ENCODE measurements around the gene HIVEP1.

Gene HIVEP1

DNA sequence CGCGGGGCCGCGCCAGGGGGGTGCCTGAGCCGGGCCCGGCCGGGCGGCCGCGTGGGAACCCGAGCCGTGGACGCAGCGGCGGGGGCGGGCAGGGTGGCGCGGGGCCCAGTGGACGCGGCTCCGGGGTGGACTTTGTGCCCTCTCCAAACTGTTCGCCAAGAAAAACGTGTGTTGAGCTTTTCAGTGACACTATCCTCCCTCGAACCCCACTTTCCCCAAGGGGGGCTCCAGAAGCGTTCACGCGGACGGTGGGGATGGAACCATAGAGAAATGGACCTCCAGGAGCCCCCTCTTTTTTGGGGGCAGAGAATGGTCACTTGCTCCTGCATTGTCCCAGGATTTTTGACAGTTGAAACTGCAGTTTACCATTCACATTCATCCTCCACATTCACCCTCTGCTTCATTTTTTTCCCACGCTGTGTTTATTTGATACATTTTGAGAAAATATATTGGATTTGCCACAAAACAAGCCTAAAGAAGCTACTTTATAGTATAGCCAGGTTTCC is 2.9 kb upstream of the HIVEP1 start:
- Histone ChIP-seq H3K27ac (ENCODE audit: low read depth, low read length) (peak overlapping the region; percentile 94), H3K4me3 (ENCODE audit: low read depth, low read length) (peak overlapping the region; percentile 92), H3K36me3 (ENCODE audit: insufficient read depth, low read length) (no peaks in the 10 kb centered on the region), H2AFZ (ENCODE audit: low read length, unreplicated experiment) (peak overlapping the region; percentile 93), H3K27me3 (ENCODE audit: insufficient read depth, low read length) (no peaks in the 10 kb centered on the region), H3K4me1 (ENCODE audit: control insufficient read depth, insufficient read depth, low read length, unreplicated experiment) (peaks cover 19% of the 10 kb centered on the region), H3K79me2 (ENCODE audit: control insufficient read depth, insufficient read depth, low read length, unreplicated experiment) (peaks cover 11% of the 10 kb centered on the region)

DNA sequence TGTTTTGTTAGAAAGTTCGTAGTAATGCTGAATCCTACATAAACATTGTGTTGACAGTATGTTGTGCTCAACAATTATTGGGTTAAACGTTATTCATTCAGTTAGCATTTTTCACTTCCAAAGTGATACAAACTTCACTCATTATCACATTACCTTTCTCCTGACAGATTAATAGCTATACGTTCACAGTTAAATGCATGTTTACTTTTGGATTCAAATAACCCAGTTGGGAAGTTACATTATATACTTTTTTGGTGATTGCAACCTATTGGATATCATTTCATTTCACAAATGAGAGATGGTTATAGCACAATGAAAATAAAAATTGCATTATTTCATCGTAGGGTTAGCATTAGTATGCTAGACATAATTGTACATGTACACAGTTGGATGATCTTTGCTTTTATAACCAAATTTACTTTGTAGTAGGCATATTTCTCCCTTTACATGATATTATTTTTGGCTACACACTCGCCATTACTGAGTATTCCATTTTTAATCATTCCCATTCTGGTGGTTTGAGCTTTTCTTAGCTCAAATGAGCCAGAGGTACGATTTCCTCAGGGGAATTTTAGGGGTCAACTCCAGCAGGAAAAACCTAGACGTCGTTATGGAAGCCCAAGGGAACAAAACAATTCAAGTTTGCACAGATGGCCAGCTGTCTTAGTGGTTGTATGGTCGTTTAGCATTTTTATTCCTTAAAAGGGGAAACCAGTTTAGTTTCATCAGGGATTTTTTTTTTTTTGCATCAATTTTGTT is 2.1 kb upstream of the HIVEP1 start:
- H2AFZ ChIP-seq (ENCODE audit: low read length, unreplicated experiment): peak overlapping the region; percentile 93
- H3K27ac ChIP-seq (ENCODE audit: low read depth, low read length): peak overlapping the region; percentile 94
- peaks cover 16% of the 10 kb centered on the region for H3K79me2 ChIP-seq (ENCODE audit: control insufficient read depth, insufficient read depth, low read length, unreplicated experiment)

DNA sequence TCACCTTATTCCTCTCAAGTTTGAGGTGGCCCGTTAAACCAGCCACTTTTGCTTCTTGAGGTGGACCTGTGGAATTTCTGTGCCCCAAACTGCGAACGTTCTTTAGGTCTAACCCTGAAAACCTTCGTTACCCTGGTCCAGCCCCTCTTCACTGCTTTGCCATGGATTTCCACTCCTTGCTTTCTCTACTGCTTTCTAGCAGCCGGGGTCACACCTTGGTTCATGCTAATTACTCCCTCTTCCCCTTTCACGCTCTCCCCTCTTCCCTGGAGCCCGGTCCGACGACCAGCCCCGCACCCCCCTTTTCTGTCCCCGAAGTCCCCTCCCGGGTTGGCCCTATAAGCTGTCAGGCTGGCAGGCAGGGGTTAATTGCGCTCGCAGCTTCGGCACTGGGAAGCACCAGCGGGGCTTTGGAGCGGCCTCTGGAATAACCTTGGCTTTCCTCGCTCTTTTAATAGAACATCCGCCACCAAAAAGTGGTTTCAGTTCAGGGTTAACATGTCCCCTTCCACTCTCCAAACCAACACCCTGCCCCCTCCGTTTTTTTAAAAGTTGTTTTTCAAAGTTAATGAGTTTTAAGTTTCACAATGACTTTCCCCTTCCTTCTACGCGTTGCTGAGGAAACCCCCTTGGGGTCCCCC is 1.4 kb upstream of the HIVEP1 start:
- Histone ChIP-seq H3K79me2 (ENCODE audit: control insufficient read depth, insufficient read depth, low read length, unreplicated experiment) (peaks cover 21% of the 10 kb centered on the region), H3K4me3 (ENCODE audit: low read depth, low read length) (peak overlapping the region; percentile 92), H3K36me3 (ENCODE audit: insufficient read depth, low read length) (peaks cover 14% of the 10 kb centered on the region), H3K4me1 (ENCODE audit: control insufficient read depth, insufficient read depth, low read length, unreplicated experiment) (peaks cover 25% of the 10 kb centered on the region), H3K27me3 (ENCODE audit: insufficient read depth, low read length) (no peaks in the 10 kb centered on the region), H2AFZ (ENCODE audit: low read length, unreplicated experiment) (peak overlapping the region; percentile 93), H3K27ac (ENCODE audit: low read depth, low read length) (peak overlapping the region; percentile 94)

More for the DNA sequence above, 2.1 kb upstream of the HIVEP1 start:
- Histone ChIP-seq H3K27me3 (ENCODE audit: insufficient read depth, low read length) (no peaks in the 10 kb centered on the region), H3K36me3 (ENCODE audit: insufficient read depth, low read length) (peaks cover 7% of the 10 kb centered on the region), H3K4me1 (ENCODE audit: control insufficient read depth, insufficient read depth, low read length, unreplicated experiment) (peaks cover 25% of the 10 kb centered on the region), H3K4me3 (ENCODE audit: low read depth, low read length) (peak overlapping the region; percentile 92)

DNA sequence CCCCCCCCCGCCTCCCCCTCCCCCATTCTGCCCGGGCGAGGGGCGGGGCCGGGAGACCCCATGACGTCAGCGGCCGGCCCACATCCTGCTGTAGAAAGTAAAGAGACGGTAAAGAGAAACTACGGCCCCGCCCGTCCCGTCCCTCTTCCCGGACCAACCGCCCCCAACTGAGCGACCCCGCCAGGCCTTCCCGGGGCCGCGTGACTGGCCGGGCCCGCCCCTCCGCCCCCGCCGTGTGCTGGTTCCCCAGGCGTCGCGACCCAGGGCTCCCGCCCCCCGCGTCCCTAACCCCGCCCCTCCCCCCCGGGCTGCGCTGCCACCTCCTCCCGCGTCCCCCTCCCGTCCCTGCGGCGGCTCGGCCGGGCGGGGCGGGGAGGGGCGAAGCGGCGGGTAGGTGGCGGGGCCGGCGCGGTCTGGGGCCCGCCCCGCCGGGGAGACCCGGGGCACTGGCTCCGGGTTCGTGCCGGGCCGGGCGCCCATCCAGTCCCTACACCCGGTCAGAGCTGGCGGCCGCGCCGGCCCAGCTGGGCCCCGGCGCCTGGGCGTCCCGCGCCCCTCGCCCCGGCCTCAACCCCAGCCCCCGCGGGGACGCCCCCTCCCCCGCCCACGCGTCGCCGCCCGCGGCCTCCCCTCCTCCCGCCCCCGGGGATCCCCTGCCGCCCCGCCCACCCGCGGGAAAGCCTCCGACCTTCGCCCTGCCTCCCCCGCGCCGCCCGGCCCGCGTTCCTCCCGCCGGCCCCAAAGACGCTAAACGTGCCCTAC is 655 bp upstream of the HIVEP1 start:
- Histone ChIP-seq H3K4me3 (ENCODE audit: low read depth, low read length) (peak overlapping the region; percentile 92), H3K27ac (ENCODE audit: low read depth, low read length) (peak overlapping the region; percentile 94; the same call in 1 of the 2 replicates), H3K4me1 (ENCODE audit: control insufficient read depth, insufficient read depth, low read length, unreplicated experiment) (peaks cover 25% of the 10 kb centered on the region), H3K36me3 (ENCODE audit: insufficient read depth, low read length) (peaks cover 21% of the 10 kb centered on the region), H3K27me3 (ENCODE audit: insufficient read depth, low read length) (no peaks in the 10 kb centered on the region), H2AFZ (ENCODE audit: low read length, unreplicated experiment) (no peak overlapping the region), H3K79me2 (ENCODE audit: control insufficient read depth, insufficient read depth, low read length, unreplicated experiment) (peaks cover 22% of the 10 kb centered on the region)

DNA sequence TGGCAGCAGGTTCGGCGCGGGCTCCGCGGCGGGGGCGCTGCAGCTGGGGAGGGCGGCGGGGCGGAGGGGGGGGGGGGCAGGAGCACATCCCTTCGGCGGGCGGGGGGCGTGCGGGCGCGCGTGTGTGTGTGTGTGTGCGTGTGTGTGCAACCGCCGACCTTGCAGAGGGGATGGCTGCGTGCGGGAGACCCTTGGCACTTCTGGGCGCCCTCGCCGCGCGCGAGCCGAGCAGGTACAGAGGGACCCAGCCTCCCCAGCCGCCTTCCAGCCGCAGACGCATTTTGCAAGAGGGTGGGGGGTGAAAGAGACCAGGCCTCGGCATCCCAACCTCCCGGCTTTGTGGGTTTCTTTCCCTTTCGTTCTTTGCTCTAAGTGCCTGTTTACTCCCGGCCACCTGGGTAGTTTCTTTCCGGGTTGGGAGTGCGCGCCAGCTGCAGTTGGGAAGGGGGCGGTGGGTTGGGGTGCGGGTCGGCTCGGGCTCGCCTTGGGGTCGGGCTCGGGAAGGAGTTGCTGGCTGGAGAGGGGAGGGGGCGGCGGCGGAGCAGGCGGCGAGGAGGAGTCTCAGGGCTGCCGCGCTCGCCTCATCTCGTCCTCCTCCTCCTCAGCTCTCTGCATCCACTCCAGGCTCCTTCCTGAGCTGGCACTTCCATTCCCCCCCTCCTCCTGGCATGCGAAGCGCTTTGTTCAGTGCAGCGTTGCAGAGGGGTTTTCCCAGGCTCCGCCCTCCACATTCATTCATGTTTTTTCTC is 620 bp downstream of the HIVEP1 start:
- Histone ChIP-seq H3K27ac (ENCODE audit: low read depth, low read length) (peak overlapping the region; percentile 82), H3K79me2 (ENCODE audit: control insufficient read depth, insufficient read depth, low read length, unreplicated experiment) (peaks cover 22% of the 10 kb centered on the region), H3K4me3 (ENCODE audit: low read depth, low read length) (peak overlapping the region; percentile 83), H3K36me3 (ENCODE audit: insufficient read depth, low read length) (peaks cover 31% of the 10 kb centered on the region), H3K4me1 (ENCODE audit: control insufficient read depth, insufficient read depth, low read length, unreplicated experiment) (peaks cover 25% of the 10 kb centered on the region), H2AFZ (ENCODE audit: low read length, unreplicated experiment) (peak overlapping the region; percentile 79), H3K27me3 (ENCODE audit: insufficient read depth, low read length) (no peaks in the 10 kb centered on the region)

DNA sequence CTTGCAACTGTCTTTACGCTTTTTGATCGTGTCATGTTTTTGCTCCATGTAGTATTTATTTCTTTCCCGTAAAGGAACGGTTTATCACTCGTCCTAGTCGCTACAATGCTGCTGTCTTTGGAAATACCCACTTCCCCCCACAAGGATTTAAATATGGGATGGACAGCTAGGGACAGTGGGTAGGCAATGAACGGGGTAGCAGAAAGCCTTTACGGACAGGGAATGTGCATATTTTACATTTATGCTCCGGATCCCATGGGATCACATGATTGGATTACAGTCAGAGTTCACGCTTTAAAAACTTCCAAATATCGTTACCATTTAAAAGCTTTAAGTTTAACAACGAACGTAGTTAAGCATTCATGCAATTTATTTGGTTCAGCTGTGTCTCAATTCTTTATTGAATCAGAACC is 1.2 kb downstream of the HIVEP1 start:
- H3K4me3 ChIP-seq (ENCODE audit: low read depth, low read length): peak overlapping the region; percentile 83
- H3K36me3 ChIP-seq (ENCODE audit: insufficient read depth, low read length): peaks cover 32% of the 10 kb centered on the region
- H3K4me1 ChIP-seq (ENCODE audit: control insufficient read depth, insufficient read depth, low read length, unreplicated experiment): peaks cover 25% of the 10 kb centered on the region
- H2AFZ ChIP-seq (ENCODE audit: low read length, unreplicated experiment): peak overlapping the region; percentile 79
- peak overlapping the region; percentile 82 for H3K27ac ChIP-seq (ENCODE audit: low read depth, low read length)
- no peaks in the 10 kb centered on the region for H3K27me3 ChIP-seq (ENCODE audit: insufficient read depth, low read length)
- H3K79me2 ChIP-seq (ENCODE audit: control insufficient read depth, insufficient read depth, low read length, unreplicated experiment): peaks cover 22% of the 10 kb centered on the region

DNA sequence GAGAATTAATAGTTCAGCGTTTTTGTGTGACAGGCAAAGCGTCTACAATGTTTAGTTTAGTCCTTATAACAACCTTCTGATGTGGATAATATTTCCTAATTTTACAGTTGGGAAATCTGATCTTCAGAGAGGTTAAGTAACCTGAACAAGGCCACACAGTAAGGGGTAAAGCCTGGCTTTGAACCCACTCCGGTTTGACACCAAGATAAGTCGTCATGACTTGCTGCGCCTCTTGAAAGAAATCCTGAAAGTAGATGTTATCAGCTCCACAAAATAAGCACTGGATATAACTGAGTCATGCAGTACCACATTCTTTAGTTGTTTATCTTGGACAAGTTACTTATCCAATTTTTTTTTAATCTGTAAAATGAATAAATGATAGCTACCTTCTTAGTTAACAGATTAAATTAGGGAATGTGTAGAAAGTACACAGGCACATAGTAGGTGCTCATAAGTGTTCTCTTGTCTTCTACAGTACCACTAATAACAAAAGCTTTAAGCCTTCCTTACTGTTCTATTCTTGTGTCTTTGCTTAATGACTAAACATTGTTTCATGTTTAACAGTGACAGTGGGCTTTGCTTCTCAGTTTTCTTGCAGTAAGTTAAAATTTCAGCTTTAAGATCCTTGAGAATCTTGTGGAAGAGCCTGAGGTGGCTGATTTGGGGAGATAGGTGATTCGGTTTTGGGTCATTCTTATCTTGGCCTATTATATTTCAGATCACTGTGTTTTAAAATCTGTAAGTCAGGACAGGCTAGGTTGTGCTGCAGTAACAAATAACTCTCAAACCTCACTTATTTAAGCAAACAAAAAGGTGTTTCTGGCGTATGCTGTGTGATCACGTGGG is 2.1 kb downstream of the HIVEP1 start:
- peak overlapping the region; percentile 83 for H3K4me3 ChIP-seq (ENCODE audit: low read depth, low read length)
- H2AFZ ChIP-seq (ENCODE audit: low read length, unreplicated experiment): no peak overlapping the region
- H3K36me3 ChIP-seq (ENCODE audit: insufficient read depth, low read length): peaks cover 35% of the 10 kb centered on the region
- peaks cover 22% of the 10 kb centered on the region for H3K79me2 ChIP-seq (ENCODE audit: control insufficient read depth, insufficient read depth, low read length, unreplicated experiment)
- H3K27me3 ChIP-seq (ENCODE audit: insufficient read depth, low read length): no peaks in the 10 kb centered on the region
- peak overlapping the region; percentile 82 for H3K27ac ChIP-seq (ENCODE audit: low read depth, low read length)
- peaks cover 25% of the 10 kb centered on the region for H3K4me1 ChIP-seq (ENCODE audit: control insufficient read depth, insufficient read depth, low read length, unreplicated experiment)

DNA sequence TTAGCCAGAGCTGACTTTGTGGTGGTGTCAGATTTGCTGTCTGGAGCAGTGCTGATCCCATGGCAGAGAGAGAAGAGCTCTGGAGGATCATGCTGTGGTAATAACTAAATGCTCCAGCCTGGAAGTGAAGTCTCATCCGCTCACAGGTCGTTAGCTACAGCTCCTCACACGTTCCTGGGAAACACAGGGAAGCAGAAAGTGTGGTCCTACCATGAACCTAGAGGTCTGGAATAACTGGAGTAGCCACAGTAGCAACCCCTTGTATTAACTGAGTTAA is 2.7 kb downstream of the HIVEP1 start:
- Histone ChIP-seq H2AFZ (ENCODE audit: low read length, unreplicated experiment) (no peak overlapping the region), H3K4me3 (ENCODE audit: low read depth, low read length) (no peak overlapping the region), H3K4me1 (ENCODE audit: control insufficient read depth, insufficient read depth, low read length, unreplicated experiment) (peaks cover 22% of the 10 kb centered on the region), H3K36me3 (ENCODE audit: insufficient read depth, low read length) (peaks cover 35% of the 10 kb centered on the region), H3K27ac (ENCODE audit: low read depth, low read length) (peak overlapping the region; percentile 82; the same call in 1 of the 2 replicates), H3K79me2 (ENCODE audit: control insufficient read depth, insufficient read depth, low read length, unreplicated experiment) (peaks cover 20% of the 10 kb centered on the region), H3K27me3 (ENCODE audit: insufficient read depth, low read length) (no peaks in the 10 kb centered on the region)

DNA sequence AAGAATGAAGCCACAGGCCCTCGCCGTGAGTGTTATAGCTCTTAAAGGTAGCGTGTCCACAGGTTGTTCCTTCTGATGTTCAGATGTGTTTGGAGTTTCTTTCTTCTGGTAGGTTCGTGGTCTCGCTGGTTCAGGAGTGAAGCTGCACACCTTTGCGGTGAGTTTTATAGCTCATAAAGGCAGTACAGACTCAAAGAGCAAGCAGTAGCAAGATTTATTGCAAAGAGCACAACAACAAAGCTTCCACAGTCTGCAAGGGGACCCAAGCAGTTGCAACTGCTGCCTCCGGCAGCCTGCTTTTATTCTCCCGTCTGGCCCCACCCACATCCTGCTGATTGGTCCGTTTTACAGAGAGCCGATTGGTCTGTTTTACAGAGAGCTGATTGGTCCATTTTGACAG is 5.2 kb downstream of the HIVEP1 start:
- Histone ChIP-seq H3K4me3 (ENCODE audit: low read depth, low read length) (no peak overlapping the region), H3K36me3 (ENCODE audit: insufficient read depth, low read length) (peaks cover 35% of the 10 kb centered on the region), H2AFZ (ENCODE audit: low read length, unreplicated experiment) (no peak overlapping the region), H3K79me2 (ENCODE audit: control insufficient read depth, insufficient read depth, low read length, unreplicated experiment) (peaks cover 25% of the 10 kb centered on the region), H3K27ac (ENCODE audit: low read depth, low read length) (no peak overlapping the region), H3K4me1 (ENCODE audit: control insufficient read depth, insufficient read depth, low read length, unreplicated experiment) (peaks cover 14% of the 10 kb centered on the region), H3K27me3 (ENCODE audit: insufficient read depth, low read length) (no peaks in the 10 kb centered on the region)

Data from ACC112 (cell line).